Activated gamma-delta T cell treated with anti-CD3 and anti-CD28 coated beads, Interleukin-2, amount 50 U/mL, for 16 hours (primary cell): Measurements from ENCODE around the gene SYNDIG1.

Source experiments
- DNase-seq: peaks from one replicate; pipeline ENCODE4 v3.0.0-alpha.2; 2020; ENCODE audit warnings: low read depth

SYNDIG1 gene

DNA sequence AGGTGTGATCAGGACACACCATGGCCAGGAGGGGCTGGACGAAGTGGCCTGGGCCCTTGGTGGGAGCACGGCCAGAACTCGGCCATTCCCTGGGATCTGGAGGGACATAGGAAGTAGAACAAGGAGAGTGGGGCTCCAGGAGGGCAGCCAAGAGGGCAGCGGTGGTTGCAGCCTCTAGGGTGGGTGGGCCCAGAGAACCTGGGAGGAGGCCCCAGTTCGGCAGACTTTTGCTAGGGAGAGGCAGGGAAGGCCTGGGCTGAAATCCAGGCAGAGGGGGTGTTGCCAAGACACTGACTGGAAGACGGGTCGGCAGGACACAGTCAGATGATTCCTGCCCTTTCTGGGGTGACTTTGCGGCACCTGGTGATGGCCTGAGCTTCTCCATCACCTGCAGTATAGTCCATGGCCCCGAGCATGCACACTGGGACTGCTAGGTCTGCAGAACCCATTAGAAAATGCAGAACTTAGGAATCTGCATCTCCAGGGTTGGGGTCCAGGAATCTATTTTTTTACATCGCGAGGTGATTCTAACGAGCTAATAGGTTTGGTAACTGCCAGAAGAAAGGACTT is 224.8 kb downstream of the SYNDIG1 start:
- no peak for DNase-seq

DNA sequence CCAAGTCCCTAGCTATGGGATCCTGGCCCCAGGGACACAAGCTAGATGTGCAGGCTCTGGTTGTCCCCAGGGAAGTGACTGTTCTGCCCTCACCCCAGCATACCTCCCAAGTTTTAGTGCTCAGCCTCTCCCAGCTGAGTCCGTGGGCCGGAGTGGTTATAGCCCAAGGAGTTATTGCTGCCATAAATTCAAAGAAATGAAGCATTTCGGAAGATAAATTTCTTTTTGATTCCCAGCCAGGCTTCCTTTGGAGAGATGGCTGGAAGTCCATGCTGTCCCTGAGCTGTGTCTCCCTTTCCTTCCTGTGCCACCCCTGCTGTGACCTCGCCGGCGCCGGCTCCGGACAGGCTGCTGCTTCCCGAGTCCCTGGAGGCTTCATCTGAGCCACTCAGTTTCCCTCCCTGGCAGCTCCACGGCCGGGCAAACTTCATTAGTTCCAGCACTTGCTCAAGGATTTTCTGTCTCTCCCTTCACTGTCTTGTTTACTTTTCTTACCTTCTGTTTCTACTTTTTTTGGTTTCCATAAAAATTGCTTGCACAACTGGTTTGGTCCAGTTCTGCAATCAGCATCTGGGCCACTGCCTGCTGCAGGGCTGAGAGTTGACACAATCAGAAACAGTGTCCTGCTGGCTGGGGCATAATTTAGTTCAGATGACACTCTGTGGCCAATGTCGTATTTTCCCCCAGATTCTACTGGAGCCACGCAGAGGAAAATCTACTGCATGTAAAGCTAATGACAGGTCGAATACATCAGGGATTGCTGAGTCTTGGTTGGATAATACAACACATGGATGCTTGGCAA is 225.5 kb downstream of the SYNDIG1 start:
- DNase-seq = no peak

DNA sequence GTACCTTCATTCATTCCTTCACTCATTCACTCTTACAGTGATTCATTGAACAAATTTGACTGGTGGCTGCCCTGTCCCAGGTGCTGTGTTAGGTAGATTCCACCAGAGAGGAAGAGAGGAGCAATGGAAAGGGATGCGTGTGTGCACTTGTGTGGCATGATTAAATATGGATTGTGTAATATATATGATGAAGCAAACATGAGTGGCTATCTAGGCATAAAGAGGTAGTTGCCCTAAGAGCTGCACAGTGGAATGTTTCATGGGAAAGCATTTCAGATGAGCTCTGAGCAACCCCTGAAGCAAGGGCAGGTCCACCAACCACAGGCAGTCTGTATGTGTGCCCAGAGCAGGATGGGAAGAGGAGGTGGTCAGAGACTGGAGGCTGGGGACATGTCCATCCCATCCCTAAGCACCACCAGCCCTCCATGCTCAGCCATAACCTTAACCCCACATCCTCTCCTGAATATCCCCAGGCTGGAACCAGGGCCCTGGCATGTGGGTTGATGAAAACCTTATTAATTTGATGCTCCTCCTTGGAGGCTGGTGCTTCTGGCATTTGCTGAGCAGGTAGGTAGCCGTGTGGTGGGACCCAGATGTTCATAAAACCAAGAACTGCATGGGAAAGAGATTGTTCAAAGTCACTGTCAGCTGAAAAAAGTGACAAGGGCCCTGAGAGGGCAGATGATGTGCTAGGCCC is 226.2 kb downstream of the SYNDIG1 start:
- no peak for DNase-seq

DNA sequence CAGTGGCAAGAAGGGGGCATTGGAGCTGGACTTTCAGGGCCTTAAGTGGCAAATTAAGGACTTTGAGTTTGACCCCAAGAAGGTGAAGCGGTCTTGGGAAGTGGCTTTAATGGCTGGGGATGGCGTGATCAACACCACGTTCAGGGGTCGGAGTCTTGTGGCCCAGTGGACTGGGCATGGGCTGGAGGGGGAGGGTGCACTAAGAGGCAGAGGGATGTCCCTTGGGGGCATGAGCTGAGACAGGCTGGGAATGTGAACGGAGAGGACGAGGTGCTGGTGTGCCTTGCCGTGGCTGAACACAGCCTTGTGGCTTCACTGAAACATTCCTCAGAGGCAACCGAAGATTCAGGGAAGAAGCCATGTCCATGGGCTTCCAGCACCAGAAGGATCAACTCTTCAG is 227.0 kb downstream of the SYNDIG1 start:
- DNase-seq = no peak

DNA sequence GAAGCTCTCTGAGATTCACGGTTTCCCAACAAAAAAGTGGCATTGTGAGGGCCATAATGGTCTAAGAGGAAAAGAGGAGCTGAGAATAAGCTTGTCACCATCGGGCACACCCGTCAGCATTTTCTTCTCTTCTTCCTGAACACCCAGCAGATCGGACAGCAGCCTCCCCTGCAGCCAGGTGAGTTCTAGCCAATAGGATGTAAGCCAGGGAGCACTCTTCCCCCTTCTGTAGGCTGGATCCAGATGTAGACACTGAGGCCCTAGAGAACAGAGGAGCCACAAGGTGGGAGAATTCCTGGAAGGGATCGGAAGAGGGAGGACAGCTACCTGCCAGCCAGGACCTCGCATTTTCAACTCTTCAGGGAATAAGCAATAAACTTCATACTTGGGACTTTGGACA is 228.0 kb downstream of the SYNDIG1 start:
- no peak for DNase-seq

DNA sequence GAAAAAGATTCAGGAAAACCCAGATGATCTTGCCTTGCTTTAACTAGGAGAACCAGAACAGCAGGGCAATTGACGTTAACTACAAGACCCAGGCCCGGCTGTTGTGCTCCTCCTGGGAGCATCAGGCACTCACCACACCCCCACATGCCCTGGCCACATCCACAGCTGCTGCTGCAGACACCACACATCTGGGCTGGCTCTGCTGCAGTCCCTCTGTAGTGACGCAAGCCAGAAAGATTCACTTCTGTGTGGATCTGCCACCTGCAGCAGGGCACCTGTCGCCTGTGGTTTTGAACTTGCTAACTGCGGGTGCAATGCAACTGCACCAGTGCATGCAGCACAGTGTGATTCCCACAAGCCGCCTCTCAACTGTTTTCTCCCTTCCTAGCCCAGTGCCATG is 228.8 kb downstream of the SYNDIG1 start:
- DNase-seq = no peak

DNA sequence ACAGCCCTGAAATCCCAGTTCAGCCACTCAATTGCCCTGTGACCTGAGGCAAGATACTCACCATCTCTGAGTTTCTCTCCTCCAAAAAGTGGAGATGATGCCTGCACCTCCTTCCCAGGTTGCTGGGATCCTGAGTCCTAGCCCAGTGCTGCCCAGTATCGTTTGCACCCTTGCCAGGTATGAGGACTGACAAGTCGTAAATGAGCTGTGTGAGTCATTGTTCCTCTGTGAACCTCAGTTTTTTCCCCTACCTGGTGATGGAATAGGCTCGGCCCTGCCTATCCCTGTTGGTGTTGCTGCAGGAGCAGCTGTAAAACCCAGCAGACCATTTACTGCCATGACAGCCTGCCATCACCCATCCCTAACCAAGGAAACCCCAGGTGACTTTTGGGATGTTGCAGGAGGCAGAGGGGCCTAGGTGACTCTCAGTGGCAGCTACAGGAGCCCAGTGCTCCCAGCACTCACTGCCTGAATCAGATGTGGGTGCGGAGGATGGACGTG is 229.3 kb downstream of the SYNDIG1 start:
- no peak for DNase-seq

DNA sequence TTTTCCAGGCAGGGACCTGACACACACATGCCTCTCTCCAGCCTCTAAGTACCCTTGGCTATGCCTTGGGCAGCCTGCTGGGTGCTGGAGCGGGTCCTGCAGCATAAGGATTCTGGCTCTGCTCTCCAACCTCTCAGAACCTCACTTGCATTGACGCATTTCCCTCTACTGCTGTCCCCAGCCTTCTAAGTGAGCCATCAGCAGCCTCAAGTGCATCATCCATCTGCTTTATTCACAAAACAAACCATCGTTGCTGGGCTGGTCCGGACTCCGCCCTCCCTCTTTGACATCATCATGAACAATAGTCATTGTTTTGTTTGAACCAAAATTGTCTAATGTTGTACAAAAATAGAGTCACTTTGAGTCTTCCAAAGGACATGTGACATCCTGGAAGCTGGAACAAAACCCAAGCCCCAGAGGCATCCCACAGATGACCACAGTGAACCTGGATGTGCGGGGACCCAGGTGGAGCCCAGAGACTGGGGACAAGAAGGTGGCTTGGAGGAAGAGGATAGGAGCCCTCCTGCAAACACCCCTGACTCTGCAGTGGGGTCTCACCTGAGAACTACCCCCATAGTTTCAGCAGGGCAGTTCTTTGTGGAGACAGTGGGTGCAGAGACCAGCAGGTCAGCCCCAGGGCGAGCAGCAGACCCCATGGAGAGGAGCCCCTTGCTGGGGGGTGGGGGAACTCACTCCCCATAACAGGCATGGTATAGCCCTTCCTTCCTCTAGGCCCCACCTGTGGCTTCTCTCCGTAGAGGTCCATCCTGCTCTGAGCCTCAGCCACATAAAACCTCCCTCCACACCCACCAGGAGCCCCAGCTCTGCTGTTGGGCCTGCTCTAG is 230.1 kb downstream of the SYNDIG1 start:
- no peak for DNase-seq

DNA sequence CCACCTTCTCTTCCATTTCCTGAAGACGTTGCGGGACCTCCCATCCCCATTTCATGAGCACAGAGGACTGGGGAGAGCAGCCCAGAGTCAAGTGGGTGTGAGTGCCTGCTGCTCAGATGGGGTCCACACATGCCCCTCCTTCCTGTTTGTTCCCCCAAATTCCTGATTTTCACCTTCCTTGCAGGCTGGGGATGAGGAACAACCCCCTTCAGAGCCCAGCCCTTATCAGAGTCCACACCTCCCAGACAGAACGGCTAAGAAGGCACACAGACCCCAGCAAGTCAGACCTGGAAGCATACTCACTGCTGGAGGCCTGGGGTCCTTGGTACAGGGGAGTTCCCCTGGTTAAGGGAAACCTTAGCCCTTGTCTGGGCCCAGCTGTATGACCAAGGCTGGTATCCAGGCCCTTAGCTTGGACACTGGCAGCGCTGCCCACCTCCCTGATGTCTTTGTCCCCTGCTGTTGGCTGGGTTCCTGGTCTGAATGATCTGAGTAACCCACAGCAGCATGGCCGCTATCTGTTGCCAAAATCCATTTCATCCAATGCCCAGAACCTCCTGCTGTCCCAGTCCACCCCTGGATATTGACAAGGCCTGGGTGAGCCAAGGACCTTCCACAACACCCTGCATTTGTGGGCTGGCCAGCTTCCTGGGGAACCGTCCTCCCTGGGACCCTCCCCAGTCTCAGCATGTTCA is 230.9 kb downstream of the SYNDIG1 start:
- no peak for DNase-seq

DNA sequence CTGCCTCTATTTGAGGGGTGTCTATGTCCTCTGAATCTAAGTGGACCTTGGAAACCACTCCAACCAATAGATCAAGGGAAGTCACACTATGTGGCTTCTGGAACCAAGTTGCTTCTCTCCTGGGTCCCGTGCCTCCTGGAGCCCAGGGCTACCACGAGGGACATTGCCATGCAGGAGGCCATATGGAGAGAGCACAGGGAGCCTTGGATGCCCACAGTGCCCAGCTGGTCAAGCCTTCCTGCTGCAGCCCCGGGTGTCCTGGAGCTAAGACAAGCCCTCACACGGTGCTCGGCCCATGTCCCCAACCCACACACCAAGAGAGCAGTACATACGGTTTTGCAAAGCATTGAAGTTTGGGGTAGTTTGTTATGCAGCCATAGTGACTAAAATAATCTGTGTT is 231.6 kb downstream of the SYNDIG1 start:
- DNase-seq = no peak

DNA sequence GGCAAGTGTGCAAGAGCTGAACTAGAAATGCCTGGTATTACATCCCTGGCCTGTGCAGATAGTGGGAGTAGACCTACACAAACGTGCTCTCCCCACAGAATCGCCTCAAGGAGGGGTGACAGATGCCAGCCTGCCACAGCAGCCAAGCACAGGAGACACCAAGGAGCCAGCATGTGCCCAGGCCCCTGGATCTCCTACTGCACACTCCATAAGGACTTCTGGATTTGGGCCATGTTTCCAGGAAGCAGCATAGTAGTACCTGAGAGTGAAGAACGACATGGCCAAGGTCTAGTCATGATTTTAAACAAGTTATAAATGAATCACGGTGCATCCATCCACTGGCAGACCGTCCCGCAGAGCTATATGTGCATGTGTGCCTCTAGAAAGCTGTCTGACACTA is 232.2 kb downstream of the SYNDIG1 start:
- DNase-seq = no peak

DNA sequence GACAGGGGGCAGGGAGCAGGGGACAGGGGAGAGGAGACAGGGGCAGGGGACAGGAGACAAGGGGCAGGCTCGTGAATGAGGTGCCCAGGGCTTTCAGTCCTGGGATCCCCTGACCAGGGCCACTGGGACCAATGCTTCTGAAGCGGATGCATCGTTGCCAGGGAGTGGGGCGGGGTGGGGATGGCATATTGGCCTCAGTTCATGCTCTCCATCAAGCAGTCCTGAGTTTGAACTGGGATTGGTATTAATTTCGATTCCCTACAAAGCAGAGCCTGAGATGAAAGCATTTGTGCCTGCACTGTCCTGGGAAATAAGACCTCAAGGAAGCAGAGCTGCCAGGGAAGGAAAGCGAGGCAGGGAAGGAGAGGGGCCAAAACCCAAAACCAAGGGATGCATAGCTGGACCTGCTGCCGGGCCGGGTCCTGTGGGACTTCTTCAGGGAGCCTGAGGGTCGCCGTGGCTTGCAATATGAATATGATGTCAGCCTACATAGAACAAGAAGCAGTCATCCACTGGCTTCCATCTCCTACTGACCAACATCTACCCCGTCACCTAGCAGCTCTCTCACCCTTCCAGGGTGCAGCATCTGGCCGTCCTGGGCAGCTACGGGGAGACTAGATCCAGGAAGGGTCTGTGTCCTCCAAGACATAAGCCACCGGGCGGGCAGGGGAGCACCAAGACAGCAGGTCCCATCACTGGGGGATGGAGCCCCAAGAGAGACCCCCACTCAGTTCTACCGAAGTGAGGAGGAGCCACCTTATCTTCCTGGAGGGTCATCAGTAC is 233.3 kb downstream of the SYNDIG1 start:
- no peak for DNase-seq

DNA sequence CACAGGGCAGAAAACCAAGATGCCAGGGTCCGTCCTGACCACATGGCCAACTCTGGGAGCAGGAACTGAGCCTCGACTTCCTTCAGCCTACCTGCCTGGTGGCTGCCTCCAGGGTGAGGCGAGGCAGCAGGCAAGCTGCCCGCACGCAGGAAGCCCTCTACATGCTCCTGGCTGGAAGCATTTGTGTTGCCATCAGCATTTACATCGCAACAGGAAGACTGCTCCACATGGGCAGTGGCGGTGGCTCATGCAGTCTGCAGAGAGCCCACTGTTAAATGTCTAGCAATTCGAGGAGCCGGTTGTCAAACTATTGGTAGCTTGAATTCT is 233.8 kb downstream of the SYNDIG1 start:
- no peak for DNase-seq

DNA sequence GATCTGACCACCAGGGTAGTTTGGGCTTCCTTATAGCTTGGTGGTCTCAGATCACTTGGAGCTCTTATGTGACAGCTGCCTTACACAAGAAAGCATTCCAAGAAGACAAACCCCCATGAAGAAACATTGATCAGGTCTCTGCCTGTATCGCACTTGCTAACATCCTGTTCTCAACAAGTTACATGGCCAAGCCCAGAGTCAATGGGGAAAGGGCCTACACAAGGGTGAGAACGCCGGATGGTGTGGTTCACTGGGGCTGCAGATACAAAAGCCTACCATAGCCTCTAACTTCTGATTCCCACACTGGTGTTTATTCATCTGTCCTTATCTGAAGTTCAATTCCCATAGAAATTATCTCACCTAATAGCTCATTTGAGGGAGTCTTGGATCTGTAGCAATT is 235.5 kb downstream of the SYNDIG1 start:
- no peak for DNase-seq

DNA sequence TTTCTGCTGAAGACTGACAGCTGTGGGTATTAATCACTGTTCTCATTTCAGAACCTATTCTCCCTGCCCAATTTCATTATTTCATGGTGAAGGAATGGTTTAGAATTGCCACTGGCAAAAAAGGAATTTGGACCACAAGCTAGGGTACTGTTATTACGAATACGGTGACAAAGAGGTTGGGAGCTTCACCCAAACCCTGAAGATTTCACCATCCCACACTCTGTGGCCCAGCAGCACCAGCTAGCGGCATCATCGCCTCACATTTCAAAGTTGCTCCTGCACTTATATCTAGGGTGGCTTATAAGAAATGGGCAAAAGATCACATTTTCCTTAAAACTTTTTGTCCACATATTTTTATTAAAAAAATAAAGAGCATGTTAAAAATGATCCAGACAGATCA is 236.1 kb downstream of the SYNDIG1 start:
- no peak for DNase-seq

DNA sequence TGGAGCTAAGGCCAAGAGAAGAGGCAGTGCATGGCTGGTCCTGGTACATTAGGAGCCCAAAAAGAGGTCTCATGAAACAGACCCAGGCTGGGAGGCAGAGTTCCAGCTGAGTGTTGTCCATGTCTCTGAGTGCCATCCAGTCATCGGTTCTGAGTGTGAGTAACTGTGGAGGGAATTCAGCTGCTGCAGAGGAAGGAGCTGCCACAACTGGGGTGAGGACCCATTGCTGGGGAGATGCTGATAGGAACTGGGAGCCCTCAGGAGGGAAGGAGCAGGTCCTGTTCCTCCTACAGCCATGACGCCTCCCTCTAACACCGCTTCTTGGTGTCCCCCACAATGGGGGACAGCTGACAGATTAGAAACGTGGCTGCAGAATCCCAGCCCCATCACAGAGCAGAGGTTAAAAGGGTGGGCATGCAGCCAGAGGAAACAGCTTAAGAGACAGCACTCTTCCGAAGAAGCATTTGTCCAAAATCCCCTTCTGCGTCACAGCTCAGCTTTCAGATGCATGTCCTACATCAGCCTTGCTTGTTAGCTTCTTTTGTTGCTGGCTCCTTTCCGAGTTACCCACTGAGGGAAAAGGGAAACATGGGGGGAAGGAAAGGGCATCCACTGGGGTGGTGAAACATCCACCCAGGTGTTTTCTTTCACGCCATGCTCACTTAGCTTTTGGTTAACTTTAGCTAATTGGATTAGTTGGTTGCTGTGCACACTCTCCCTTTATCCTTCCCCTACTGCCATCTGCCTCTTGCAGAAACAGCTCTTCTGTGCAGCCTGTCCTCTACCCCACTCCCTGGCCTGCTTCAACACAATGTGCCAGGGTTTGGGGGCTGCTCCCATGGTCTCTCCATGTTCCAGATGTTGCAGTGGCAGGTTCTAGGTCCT is 239.2 kb downstream of the SYNDIG1 start:
- no peak for DNase-seq
